Stomach (tissue), 9 donors: ENCODE results near the gene IRF2. TPM values are rescaled to one million over a fixed set of nuclear protein-coding genes. Genes with fewer than 3 reads are reported as not detected.

Experiments used
- DNase-seq, 2 donors: peaks; one replicate each; pipeline versions ENCODE4 v3.0.0 to v3.0.0-alpha.2; 2013 to 2019
- H3K27ac ChIP-seq, 5 donors: fragments of 200-600 bp in 4 of 5; sonication (generic) in 4 of 5; one replicate each; pipeline ENCODE4 v1.5.1; 2013 to 2019; ENCODE audit warnings: mild to moderate bottlenecking in 1 of 5, moderate library complexity in 1 of 5
- H3K27me3 ChIP-seq, 3 donors: fragments of 200-600 bp; sonication (generic); one replicate each; pipeline ENCODE4 v1.5.1; 2017 to 2019; ENCODE audit warnings: mixed run types in 1 of 3
- H3K36me3 ChIP-seq, 4 donors: fragments of 200-600 bp; sonication (generic); 1 replicate in 3 of 4; 2 replicates in 1 of 4; pipeline ENCODE4 v1.5.1; 2016 to 2019
- H3K4me1 ChIP-seq, 4 donors: fragments of 200-600 bp; sonication (generic); one replicate each; pipeline ENCODE4 v1.5.1; 2016 to 2019
- H3K4me3 ChIP-seq, 4 donors: fragments of 200-600 bp; sonication (generic) in 3 of 4; one replicate each; pipeline ENCODE4 v1.5.1; 2016 to 2019; ENCODE audit warnings: mild to moderate bottlenecking in 1 of 4
- H3K9me3 ChIP-seq, 4 donors: fragments of 200-600 bp; sonication (generic); one replicate each; pipeline ENCODE4 v1.5.1; 2016 to 2019
- CTCF ChIP-seq, 7 experiments: fragments of 450-650 bp in 4 of 7; fragments of 200-600 bp in 3 of 7; sonication (generic) in 3 of 7; IDR thresholded peaks; one replicate each; pipeline ENCODE4 v1.5.1; 2016 to 2019; ENCODE audit warnings: antibody characterized with exemption in 7 of 7, control low read depth in 2 of 7, mild to moderate bottlenecking in 1 of 7
- EP300 ChIP-seq: sonication (generic); formaldehyde crosslinking; IDR thresholded peaks from one replicate; pipeline ENCODE4 v1.6.1; 2017; ENCODE audit warnings: antibody characterized with exemption
- POLR2A ChIP-seq, 4 donors: fragments of 450-650 bp; IDR thresholded peaks; one replicate each; pipeline ENCODE4 v1.6.1; 2016; ENCODE audit warnings: antibody characterized with exemption in 4 of 4, control low read depth in 2 of 4, mild to moderate bottlenecking in 1 of 4, moderate library complexity in 1 of 4
- POLR2AphosphoS5 ChIP-seq, 3 donors: sonication (generic); formaldehyde crosslinking; IDR thresholded peaks; one replicate each; pipeline ENCODE4 v1.6.1; 2016; ENCODE audit warnings: antibody characterized with exemption in 3 of 3
- WGBS, 5 donors: extraction: QIAGEN DNeasy Blood & Tissue Kit in 3 of 5; methylation state at CpG; one replicate each; pipeline versions ENCODE4 v1.1.5 to v1.1.7; 2013 to 2018; 5-methylcytosine and 5-hydroxymethylcytosine counted together
- intact Hi-C: fragments of 100-400 bp; cut with DNase I; formaldehyde crosslinking; loops from one replicate; pipeline ENCODE4 v1.15.1; 2023; ENCODE audit warnings: low total_unique reads
- polyA plus RNA-seq, 3 donors: library from polyadenylated mRNA; stranded (reverse); fragments of 200-250 nt; gene quantifications; one replicate each; pipeline ENCODE4 v1.2.3, GENCODE V29; 2013
- total RNA-seq, 5 donors: library from RNA; depleted of rRNA; stranded (reverse); fragments of >200 nt; gene quantifications; one replicate each; pipeline versions ENCODE4 v1.1.0 to v1.2.3, GENCODE V29; 2014 to 2016
- donor health status: healthy with polysubstance abuse.
- donor health status: Bipolar disorder and iron deficiency.
- donor health status: healthy.

Gene IRF2
- total and polyA plus RNA-seq, 8 donors, result 5.5 to 253 (median 29.0) TPM

GRCh38 chr4:184416913-184417734 is 57.2 kb downstream of the IRF2 start:
- Histone ChIP-seq H3K4me3 (peak overlapping the region; percentile 2 to 35 (median 18)), H3K4me1 (peaks cover 30 to 80% (median 53%) of the 10 kb centered on the region in 4 donors), H3K9me3 (no peaks in the 10 kb centered on the region), H3K27ac (peak overlapping the region; percentile 64 to 85 (median 69)), H3K36me3 (peaks cover 17 to 55% (median 42%) of the 10 kb centered on the region in 4 donors), H3K27me3 (no peaks in the 10 kb centered on the region)
- 55 to 66% (median 59%) methylated on average over 12 of the region's 12 CpGs for WGBS, 5 donors
- intact Hi-C loops, result no loop called here
- no peak for DNase-seq
- TF ChIP-seq POLR2AphosphoS5 (IDR thresholded peaks at IDR 0.05) (no peak), POLR2A (IDR thresholded peaks at IDR 0.05) (no peak), CTCF (IDR thresholded peaks at IDR 0.05) (no peak), EP300 (no peak)

- no peak overlapping the region for H3K4me3 ChIP-seq
- peaks cover 30 to 69% (median 43%) of the 10 kb centered on the region in 4 donors for H3K4me1 ChIP-seq
- H3K27ac ChIP-seq, result peak overlapping the region; percentile 18 to 81 (median 71)
- 56 to 70% (median 64%) methylated on average over 6 of the region's 6 CpGs for WGBS, 5 donors
- DNase-seq, result no peak
- intact Hi-C loops, result no loop called here
- H3K27me3 ChIP-seq, result no peaks in the 10 kb centered on the region
- TF ChIP-seq POLR2AphosphoS5 (IDR thresholded peaks at IDR 0.05), result no peak
- no peak for TF ChIP-seq POLR2A (IDR thresholded peaks at IDR 0.05)
- no peak for TF ChIP-seq CTCF (IDR thresholded peaks at IDR 0.05)
- TF ChIP-seq EP300, result no peak
- no peaks in the 10 kb centered on the region for H3K9me3 ChIP-seq
- peaks cover 21 to 53% (median 45%) of the 10 kb centered on the region in 4 donors for H3K36me3 ChIP-seq
Measured at GRCh38 chr4:184415071-184415470, 59.3 kb downstream of the IRF2 start.

- peak overlapping the region; percentile 70 to 84 (median 77) for H3K27ac ChIP-seq
- H3K4me3 ChIP-seq, result no peak overlapping the region
- DNase-seq, result peak in 1 of 2 donors; percentile 67
- WGBS, 5 donors, result 38 to 56% (median 46%) methylated on average over 13 of the region's 13 CpGs
- no peaks in the 10 kb centered on the region for H3K9me3 ChIP-seq
- TF ChIP-seq CTCF (IDR thresholded peaks at IDR 0.05) (no peak), POLR2AphosphoS5 (IDR thresholded peaks at IDR 0.05) (peak in 1 of 3 donors; percentile 22), EP300 (no peak)
- intact Hi-C loops, result no loop called here
- peaks cover 21 to 52% (median 51%) of the 10 kb centered on the region in 4 donors for H3K36me3 ChIP-seq
- no peaks in the 10 kb centered on the region for H3K27me3 ChIP-seq
- H3K4me1 ChIP-seq, result peaks cover 38 to 75% (median 52%) of the 10 kb centered on the region in 4 donors
Measured at GRCh38 chr4:184413261-184414046, 60.9 kb downstream of the IRF2 start.

- Histone ChIP-seq H3K4me3 (no peak overlapping the region), H3K27ac (peak overlapping the region in 2 of 5 donors; percentile 80 to 82)
- 82 to 89% (median 85%) methylated on average over 6 of the region's 6 CpGs for WGBS, 5 donors
Measured at GRCh38 chr4:184410748-184411147, 63.6 kb downstream of the IRF2 start.

More at GRCh38 chr4:184410748-184411147, 63.6 kb downstream of the IRF2 start:
- TF ChIP-seq CTCF (IDR thresholded peaks at IDR 0.05) (no peak), POLR2A (IDR thresholded peaks at IDR 0.05) (no peak), EP300 (no peak), POLR2AphosphoS5 (IDR thresholded peaks at IDR 0.05) (no peak)
- intact Hi-C loops, result no loop called here
- no peak for DNase-seq
- no peaks in the 10 kb centered on the region for H3K9me3 ChIP-seq
- peaks cover 20 to 65% (median 60%) of the 10 kb centered on the region in 4 donors for H3K36me3 ChIP-seq
- H3K4me1 ChIP-seq, result peaks cover 46 to 79% (median 61%) of the 10 kb centered on the region in 4 donors
- no peaks in the 10 kb centered on the region for H3K27me3 ChIP-seq
